ENCODE measurements around the gene RAD9A. TPM values are rescaled to one million over a fixed set of nuclear protein-coding genes. Genes with fewer than 3 reads are reported as not detected.

RAD9A gene
- total RNA-seq, 1 donor: 7.6 TPM

- H3K36me3 ChIP-seq (ENCODE audit: insufficient read depth, low read length): peaks cover 4% of the 10 kb centered on the region
- H3K4me2 ChIP-seq (ENCODE audit: insufficient read depth, low read length): peak within 1 kb of the TSS; percentile 91
- H3K4me3 ChIP-seq (ENCODE audit: insufficient read depth, low read length): peak within 1 kb of the TSS; percentile 76
- no peaks in the 10 kb centered on the region for H3K9me3 ChIP-seq (ENCODE audit: low read depth, low read length)
- TF ChIP-seq, protein P1, sequence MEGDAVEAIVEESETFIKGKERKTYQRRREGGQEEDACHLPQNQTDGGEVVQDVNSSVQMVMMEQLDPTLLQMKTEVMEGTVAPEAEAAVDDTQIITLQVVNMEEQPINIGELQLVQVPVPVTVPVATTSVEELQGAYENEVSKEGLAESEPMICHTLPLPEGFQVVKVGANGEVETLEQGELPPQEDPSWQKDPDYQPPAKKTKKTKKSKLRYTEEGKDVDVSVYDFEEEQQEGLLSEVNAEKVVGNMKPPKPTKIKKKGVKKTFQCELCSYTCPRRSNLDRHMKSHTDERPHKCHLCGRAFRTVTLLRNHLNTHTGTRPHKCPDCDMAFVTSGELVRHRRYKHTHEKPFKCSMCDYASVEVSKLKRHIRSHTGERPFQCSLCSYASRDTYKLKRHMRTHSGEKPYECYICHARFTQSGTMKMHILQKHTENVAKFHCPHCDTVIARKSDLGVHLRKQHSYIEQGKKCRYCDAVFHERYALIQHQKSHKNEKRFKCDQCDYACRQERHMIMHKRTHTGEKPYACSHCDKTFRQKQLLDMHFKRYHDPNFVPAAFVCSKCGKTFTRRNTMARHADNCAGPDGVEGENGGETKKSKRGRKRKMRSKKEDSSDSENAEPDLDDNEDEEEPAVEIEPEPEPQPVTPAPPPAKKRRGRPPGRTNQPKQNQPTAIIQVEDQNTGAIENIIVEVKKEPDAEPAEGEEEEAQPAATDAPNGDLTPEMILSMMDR (IDR thresholded peaks at IDR 0.05; ENCODE audit: extremely low read depth, low read depth, low read length): no peak
- H3K27me3 ChIP-seq (ENCODE audit: insufficient read depth, low read length): no peaks in the 10 kb centered on the region
- H3K27ac ChIP-seq (ENCODE audit: low read depth, low read length): peak within 1 kb of the TSS; percentile 90
- peaks cover 75% of the 10 kb centered on the region for H3K4me1 ChIP-seq (ENCODE audit: insufficient read depth, low read length)
- peaks cover 18% of the 10 kb centered on the region for H3K79me2 ChIP-seq (ENCODE audit: insufficient read depth, low read length)
- peak within 1 kb of the TSS; percentile 68 for H2AFZ ChIP-seq (ENCODE audit: low read length)
- no peaks in the 10 kb centered on the region for H4K20me1 ChIP-seq (ENCODE audit: insufficient read depth, low read length)
- peak; percentile 98 for DNase-seq (ENCODE audit: insufficient read length, low spot score, missing footprints)
Measured at GRCh38 chr11:67353317-67354074, 38.3 kb upstream of the RAD9A start, which contains the start of gene POLD4. POLD4 (minus strand) TSS chr11:67353546; CDS start chr11:67353399, 147 bp downstream.

- Histone ChIP-seq H3K27ac (ENCODE audit: low read depth, low read length) (peak overlapping the region; percentile 90), H3K4me2 (ENCODE audit: insufficient read depth, low read length) (peak overlapping the region; percentile 91), H3K36me3 (ENCODE audit: insufficient read depth, low read length) (peaks cover 4% of the 10 kb centered on the region), H3K27me3 (ENCODE audit: insufficient read depth, low read length) (no peaks in the 10 kb centered on the region), H3K79me2 (ENCODE audit: insufficient read depth, low read length) (peaks cover 18% of the 10 kb centered on the region), H3K4me1 (ENCODE audit: insufficient read depth, low read length) (peaks cover 74% of the 10 kb centered on the region), H4K20me1 (ENCODE audit: insufficient read depth, low read length) (no peaks in the 10 kb centered on the region), H3K9me3 (ENCODE audit: low read depth, low read length) (no peaks in the 10 kb centered on the region), H3K4me3 (ENCODE audit: insufficient read depth, low read length) (peak overlapping the region; percentile 76), H2AFZ (ENCODE audit: low read length) (no peak overlapping the region)
- peak; percentile 98 for DNase-seq (ENCODE audit: insufficient read length, low spot score, missing footprints)
- TF ChIP-seq, protein P1 (IDR thresholded peaks at IDR 0.05; ENCODE audit: extremely low read depth, low read depth, low read length): peak; percentile 20
Measured at GRCh38 chr11:67354075-67355022, 37.4 kb upstream of the RAD9A start.

DNA sequence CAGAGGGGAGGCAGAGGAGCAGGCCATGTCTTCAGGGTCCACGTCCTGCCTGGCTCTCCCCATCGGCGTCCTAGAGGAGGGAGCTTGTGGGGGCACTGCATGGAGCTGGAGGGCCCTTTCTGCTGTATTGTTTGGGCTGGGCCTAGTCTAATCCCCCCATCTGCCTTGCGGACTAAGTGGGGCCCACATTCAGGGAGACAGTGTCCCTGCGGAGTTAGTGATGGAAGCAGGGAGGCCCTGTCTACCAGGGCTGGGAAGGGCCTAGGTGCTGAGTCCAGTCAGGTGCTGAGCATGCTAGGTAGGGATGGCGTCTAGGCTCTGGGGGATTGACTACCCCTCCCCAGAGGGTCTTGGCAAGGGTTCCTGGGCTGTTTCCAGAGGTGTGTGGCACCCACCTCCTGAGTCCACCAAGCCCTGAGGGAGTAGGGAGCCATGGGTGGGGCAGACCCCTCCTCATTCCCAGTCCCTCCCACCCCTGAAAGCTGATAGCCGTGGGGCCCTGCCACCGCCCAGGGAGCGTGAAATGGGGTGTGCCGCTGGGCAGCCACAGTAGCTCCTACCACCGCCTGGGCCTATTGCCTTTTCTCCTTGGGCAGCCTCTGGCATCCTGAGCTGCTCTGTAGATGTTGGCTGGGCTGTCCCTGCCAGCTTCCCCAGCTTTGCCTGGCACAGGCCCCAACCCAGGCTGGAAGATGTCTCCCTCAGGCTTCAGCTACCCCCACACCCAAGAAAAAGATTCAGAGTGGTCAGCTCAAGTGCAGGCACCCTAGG is 36.6 kb upstream of the RAD9A start:
- peak; percentile 62 for DNase-seq (ENCODE audit: insufficient read length, low spot score, missing footprints)
- Histone ChIP-seq H4K20me1 (ENCODE audit: insufficient read depth, low read length) (no peaks in the 10 kb centered on the region), H3K9me3 (ENCODE audit: low read depth, low read length) (no peaks in the 10 kb centered on the region), H3K36me3 (ENCODE audit: insufficient read depth, low read length) (peaks cover 4% of the 10 kb centered on the region), H3K27me3 (ENCODE audit: insufficient read depth, low read length) (no peaks in the 10 kb centered on the region), H3K4me2 (ENCODE audit: insufficient read depth, low read length) (peak overlapping the region; percentile 11), H3K4me3 (ENCODE audit: insufficient read depth, low read length) (peak overlapping the region; percentile 23), H3K27ac (ENCODE audit: low read depth, low read length) (peak overlapping the region; percentile 90), H3K4me1 (ENCODE audit: insufficient read depth, low read length) (peaks cover 69% of the 10 kb centered on the region), H2AFZ (ENCODE audit: low read length) (no peak overlapping the region), H3K79me2 (ENCODE audit: insufficient read depth, low read length) (peaks cover 18% of the 10 kb centered on the region)
- TF ChIP-seq, protein P1 (IDR thresholded peaks at IDR 0.05; ENCODE audit: extremely low read depth, low read depth, low read length): no peak
